Measurements from ENCODE around the gene HMCN2.

DNA sequence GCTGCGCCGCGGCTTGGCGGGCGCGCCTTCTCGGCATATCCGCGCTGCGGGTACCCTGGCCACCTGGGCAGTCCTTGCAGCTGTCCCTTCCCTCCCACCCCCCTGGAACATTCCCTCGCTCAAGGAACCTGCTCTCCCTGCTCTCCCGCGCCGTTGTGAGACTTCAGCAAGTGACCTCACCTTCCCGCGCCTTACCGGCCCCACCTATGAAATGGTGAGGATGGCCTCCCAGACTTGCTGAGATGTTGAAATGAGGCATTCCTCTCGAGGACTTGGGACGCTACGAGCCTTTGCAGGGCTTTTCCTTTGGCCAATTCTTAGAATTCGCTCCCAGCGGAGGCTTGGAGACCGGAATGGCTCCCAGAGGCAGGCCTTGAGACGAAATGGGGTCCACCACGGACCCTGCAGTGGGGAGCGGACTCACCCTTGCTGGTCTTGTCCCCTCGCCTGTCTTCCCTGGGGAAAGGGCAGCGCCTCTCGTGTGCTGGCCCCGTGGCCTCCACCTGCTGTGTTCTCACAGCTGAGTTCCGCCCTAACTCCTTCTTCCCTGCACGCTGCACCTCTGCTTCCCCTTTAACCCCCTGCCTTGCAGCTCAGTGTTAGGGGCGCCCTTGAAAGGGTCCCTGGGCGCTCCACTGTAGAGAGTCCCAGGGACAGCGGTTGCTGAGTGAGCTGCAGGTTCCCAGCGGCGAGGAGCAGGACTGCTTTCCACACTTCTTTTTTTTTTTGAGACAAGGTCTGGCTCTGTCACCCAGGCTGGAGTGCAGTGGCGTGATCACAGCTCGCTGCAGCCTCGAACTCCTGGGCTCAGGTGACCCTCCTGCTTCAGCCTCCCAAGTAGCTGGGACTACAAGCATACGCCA is 907 bp downstream of the HMCN2 start:
- TF ChIP-seq CTCF (conservative IDR thresholded peaks at IDR 0.05; ENCODE audit: low read length) (no peak), EZH2phosphoT487 (IDR thresholded peaks at IDR 0.05; ENCODE audit: borderline replicate concordance) (no peak)
